HG02678 (cell line): ENCODE results near the gene MARS2.
"Not testable (repeated sequence)": the region's sequence is repeated elsewhere in the genome, so short reads cannot be mapped to it uniquely, and the experiment has no call there.

Experiments used
- ATAC-seq: cut with Tn5 transposase; IDR thresholded peaks from one replicate; pipeline ENCODE4 v1.9.1; 2021; ENCODE audit warnings: mild to moderate bottlenecking, moderate library complexity; ENCODE audit not compliant: unreplicated experiment

MARS2 gene

GRCh38 chr2:197705912-197706838, 1.0 kb downstream of the MARS2 start:
- ATAC-seq, result no peak

- ATAC-seq, result no peak
Observed at GRCh38 chr2:197706839-197707207, 1.7 kb downstream of the MARS2 start.

GRCh38 chr2:197707316-197708213, 2.4 kb downstream of the MARS2 start:
- no peak for ATAC-seq

GRCh38 chr2:197708331-197708730, 3.2 kb downstream of the MARS2 start:
- ATAC-seq, result no peak

GRCh38 chr2:197709140-197709539, 4.0 kb downstream of the MARS2 start:
- not testable (repeated sequence) for ATAC-seq

GRCh38 chr2:197710424-197711042, 5.4 kb downstream of the MARS2 start:
- peak; percentile 76 for ATAC-seq

- no peak for ATAC-seq
Observed at GRCh38 chr2:197711578-197711977, 6.4 kb downstream of the MARS2 start.

- ATAC-seq, result no peak
Observed at GRCh38 chr2:197713271-197713670, 8.1 kb downstream of the MARS2 start.

GRCh38 chr2:197717863-197718262, 12.7 kb downstream of the MARS2 start:
- ATAC-seq, result no peak

- ATAC-seq, result no peak
Observed at GRCh38 chr2:197727011-197727410, 21.8 kb downstream of the MARS2 start.

- not testable (repeated sequence) for ATAC-seq
Observed at GRCh38 chr2:197728555-197729544, 23.7 kb downstream of the MARS2 start.

- ATAC-seq, result no peak
Observed at GRCh38 chr2:197740200-197740599, 35.0 kb downstream of the MARS2 start.
